AG10803 (cell line): Measurements from ENCODE around the gene BARD1.

Experiments
- DNase-seq: peaks from one replicate; pipeline ENCODE4 v3.0.0; 2010; ENCODE audit warnings: low read depth
- H3K4me3 ChIP-seq: 2 replicates; pipeline ENCODE4 v1.5.1; 2011; ENCODE audit warnings: mild to moderate bottlenecking, low read length, control low read depth
- CTCF ChIP-seq: conservative IDR thresholded peaks from 2 replicates; pipeline ENCODE4 v1.5.1; 2011; ENCODE audit warnings: mild to moderate bottlenecking, low read length, control low read depth, inconsistent platforms

Gene BARD1

DNA sequence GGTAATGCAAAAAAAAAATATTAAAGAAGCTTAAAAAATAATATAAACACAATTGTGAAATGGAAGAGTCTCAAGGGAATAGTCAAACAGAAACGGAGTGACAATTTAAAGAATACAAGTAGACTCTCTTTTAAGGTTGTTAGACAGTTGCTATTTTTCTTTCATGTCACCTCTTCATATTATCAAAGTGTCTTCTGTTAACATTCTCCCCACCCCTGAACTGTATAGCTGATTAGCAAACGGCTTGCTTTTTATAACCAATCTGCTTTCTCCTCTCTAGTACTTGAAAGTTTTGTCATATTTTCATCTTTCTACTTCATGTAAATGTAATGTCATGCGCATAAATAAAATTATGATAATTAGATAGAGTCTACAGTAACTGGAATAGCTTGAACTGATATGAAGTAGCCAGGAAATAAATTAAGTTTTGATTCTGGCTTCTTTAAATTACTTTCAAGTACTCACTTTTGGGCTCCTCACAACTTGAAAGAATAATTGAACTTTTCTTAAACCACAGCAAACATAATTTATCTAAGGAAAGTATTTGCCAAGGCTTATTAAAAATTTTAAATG is 37.0 kb downstream of the BARD1 start:
- H3K4me3 ChIP-seq, result no peak overlapping the region
- no peak for TF ChIP-seq CTCF
- no peak for DNase-seq

GRCh38 chr2:214765180-214765579 is 44.3 kb downstream of the BARD1 start:
- no peak for TF ChIP-seq CTCF
- DNase-seq, result no peak
- H3K4me3 ChIP-seq, result no peak overlapping the region

GRCh38 chr2:214753455-214753854 is 56.0 kb downstream of the BARD1 start:
- TF ChIP-seq CTCF, result no peak
- H3K4me3 ChIP-seq, result no peak overlapping the region
- DNase-seq, result no peak

DNA sequence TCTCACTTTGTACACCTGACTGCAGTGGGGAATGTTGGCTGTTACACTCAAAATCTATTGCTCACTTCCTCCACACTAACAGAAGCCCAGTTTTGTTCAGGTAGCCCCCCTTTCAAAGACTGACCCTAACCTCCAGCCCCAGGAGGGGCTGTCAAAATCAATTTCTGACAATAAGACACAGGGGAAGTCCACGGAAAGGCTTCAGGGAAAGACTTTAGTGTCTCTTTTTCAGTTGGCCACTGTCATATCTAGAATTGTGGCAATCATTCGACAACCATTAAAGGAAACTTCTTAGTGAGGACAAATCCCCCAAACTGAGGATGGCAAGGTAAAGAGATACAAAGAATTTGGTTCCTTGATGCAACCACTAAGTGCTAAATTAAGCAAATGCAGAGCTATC is 59.0 kb downstream of the BARD1 start:
- DNase-seq, result no peak

GRCh38 chr2:214747992-214748391 is 61.5 kb downstream of the BARD1 start:
- DNase-seq, result no peak
- no peak for TF ChIP-seq CTCF
- no peak overlapping the region for H3K4me3 ChIP-seq

More for the DNA sequence above, 59.0 kb downstream of the BARD1 start:
- H3K4me3 ChIP-seq, result no peak overlapping the region
- TF ChIP-seq CTCF, result no peak

- no peak for DNase-seq
- TF ChIP-seq CTCF, result no peak
- no peak overlapping the region for H3K4me3 ChIP-seq
Measured at GRCh38 chr2:214742119-214742518, 67.4 kb downstream of the BARD1 start.

- peak; percentile 14 for DNase-seq
- H3K4me3 ChIP-seq, result no peak overlapping the region
- no peak for TF ChIP-seq CTCF
Measured at GRCh38 chr2:214740867-214741395, 68.6 kb downstream of the BARD1 start.
